Activated gamma-delta T cell treated with anti-CD3 and anti-CD28 coated beads, Interleukin-2, amount 50 U/mL, for 16 hours (primary cell): Measurements from ENCODE around the gene AKAP8L.

Experiments
- DNase-seq: peaks from one replicate; pipeline ENCODE4 v3.0.0-alpha.2; 2020; ENCODE audit warnings: low read depth

The AKAP8L gene

GRCh38 chr19:15448778-15449619 lies 30.2 kb upstream of the AKAP8L start:
- DNase-seq: no peak

- DNase-seq: no peak
Observed at GRCh38 chr19:15448044-15448777, 29.4 kb upstream of the AKAP8L start.

GRCh38 chr19:15447057-15447456 lies 28.3 kb upstream of the AKAP8L start:
- no peak for DNase-seq

DNA sequence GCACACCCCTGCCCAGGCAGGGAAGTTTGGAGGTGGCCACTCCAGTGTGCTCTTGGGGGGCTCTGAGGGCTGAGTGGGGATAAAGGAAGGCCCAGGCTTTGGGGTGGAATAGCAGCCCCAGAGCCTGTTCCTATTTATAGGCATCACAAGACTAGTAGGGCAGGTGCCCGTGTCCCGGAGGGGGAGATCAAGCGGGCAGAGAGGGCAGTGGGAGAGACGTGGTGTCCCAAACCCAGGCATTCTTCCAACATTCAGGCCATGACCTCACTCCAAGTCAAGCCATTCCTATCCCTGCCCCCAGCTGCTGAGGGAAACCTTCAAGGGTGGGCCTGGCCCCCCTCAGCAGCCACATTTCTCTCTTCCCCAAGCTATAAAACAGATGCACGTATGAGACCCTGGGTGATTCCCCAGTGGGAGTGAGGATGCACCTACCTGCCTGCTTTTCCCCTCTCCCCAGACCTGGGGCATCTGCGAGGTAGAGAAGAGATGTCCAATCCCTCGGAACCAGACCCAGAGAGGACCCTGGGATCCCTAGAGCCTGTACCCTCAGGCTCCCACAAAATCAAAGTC lies 27.1 kb upstream of the AKAP8L start:
- no peak for DNase-seq

DNA sequence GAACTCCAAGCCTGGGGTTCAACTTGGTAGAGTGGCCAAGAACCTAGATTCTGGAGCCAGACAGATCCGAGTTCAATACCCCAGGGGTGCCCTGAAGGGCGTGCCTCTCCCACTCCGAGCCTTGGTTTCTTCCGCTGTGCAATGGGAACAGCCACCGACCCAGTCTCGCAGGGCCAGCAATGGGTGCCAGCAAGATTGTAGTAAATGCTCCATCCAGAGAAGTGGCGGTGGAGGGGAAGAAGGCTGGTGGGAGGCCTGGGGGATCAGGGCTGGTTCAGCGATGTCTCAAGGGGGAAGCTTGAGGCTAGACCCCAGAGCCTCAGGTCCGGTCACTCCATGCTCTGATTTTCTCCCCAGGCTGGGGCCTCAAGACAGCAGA lies 26.4 kb upstream of the AKAP8L start:
- no peak for DNase-seq

- DNase-seq: no peak
Observed at GRCh38 chr19:15444505-15445226, 25.9 kb upstream of the AKAP8L start.

- no peak for DNase-seq
Observed at GRCh38 chr19:15443838-15444237, 25.1 kb upstream of the AKAP8L start.

- no peak for DNase-seq
Observed at GRCh38 chr19:15443325-15443724, 24.5 kb upstream of the AKAP8L start.

GRCh38 chr19:15442142-15442920 lies 23.5 kb upstream of the AKAP8L start:
- DNase-seq: no peak

DNA sequence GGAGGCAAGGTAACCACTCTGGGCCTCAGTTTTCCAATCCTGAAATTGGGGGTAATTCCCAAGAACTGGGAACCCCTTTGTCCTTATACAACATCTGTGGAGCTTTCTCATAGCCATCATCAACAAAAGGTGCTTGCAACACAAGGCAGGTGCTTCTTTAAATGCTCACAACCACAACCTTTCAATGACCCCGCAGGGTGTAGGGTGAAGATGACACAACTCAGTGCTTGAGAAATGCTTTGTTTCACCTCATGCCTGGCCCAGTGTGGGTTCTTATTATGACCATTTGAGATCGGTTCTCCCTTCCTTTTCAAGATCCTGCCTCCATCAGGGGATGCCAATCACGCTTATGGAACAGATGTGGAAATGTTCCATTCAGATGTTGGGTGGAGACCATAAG lies 22.5 kb upstream of the AKAP8L start:
- DNase-seq: no peak

DNA sequence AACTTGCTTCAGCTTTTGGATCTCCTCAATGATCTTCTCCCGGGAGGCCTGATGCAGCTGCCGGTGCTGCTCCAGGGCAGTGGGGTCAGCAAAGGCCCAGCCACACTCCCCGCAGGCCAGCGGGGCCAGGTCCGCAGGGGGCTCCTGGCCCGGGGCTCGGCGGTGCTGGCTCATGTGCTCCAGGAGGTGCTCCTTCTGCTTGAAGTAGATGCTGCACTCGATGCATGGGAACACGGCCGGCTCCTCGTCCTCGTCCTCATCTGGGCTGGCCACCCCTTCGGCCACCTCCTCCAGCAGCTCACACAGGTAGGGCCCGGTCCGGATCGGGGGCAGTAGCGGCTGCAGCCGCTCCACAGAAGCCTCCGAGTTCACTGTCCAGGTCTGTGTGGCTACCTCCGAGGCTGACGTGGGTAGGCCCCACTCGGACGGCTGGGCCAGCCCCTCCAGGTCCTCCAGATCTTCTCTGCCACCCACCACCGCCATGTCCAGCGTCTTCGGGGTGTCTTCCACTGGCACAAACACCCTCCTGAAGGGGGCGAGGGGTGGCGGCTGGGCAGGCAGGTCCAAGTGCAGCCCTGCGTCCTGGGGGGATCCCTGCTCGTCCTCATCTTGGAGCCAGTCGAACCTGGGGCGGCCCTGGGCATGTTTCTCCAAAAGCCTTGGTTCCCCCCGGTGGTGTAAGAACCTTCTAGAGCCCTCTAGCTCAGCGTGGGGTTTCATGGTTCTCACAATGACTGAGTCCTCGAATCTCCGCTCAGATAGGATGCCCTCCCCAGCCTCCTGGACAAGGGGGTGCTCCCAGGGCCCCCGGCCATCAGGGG lies 21.2 kb upstream of the AKAP8L start:
- no peak for DNase-seq

DNA sequence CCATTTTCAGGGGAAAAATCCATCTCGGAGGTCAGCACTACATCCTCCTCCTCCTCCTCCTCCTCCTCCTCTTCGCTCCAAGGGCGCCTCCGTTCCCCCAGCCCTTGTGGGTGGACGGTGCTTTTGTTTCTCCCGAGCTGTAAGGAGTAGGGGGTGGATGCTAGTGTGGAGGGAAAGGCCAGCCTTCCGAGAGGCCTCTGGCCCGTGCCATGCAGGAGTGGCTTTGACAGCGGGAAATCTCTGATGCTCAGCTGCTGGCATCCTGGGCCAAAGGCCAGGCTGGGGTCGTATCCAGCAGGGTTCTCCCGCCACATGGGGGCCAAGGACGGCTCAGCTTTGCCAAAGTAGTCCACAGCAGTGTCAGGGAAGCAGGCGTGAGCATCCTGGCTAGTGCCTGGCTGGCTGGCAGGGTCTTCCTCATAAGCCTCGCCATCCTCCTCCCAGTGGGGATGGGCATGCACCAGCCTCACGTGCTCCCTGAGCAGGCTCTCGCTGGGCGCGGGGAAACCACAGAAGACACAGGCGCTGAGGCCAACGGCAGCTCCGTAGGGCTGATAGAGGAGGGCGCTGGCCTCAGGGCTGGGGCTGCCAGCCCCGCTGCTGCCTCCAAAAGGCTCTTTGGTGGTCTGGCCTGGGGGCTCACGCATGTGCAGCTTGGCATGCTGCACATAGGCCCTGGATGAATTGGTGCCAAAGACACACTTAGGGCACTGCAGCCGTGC lies 20.5 kb upstream of the AKAP8L start:
- no peak for DNase-seq

DNA sequence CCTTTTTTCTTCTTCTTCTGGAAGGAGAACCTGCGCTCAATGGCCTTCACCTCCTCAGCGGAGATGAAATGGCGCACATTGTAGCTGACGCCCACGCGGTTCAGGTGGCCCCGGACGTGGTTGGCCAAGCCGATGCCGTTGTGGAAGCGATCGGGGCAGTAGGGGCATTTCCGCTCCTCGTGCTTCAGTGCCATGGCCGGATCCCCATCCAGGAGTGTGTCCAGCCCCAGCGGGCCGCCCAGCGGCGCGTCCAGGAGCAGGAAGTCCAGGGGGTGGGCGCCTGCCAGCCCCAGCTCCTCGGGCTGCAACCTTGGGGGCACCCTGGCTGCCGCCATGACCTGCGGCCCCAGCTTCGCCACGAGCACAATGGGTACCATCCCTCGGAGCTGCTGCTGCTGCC lies 19.8 kb upstream of the AKAP8L start:
- no peak for DNase-seq

DNA sequence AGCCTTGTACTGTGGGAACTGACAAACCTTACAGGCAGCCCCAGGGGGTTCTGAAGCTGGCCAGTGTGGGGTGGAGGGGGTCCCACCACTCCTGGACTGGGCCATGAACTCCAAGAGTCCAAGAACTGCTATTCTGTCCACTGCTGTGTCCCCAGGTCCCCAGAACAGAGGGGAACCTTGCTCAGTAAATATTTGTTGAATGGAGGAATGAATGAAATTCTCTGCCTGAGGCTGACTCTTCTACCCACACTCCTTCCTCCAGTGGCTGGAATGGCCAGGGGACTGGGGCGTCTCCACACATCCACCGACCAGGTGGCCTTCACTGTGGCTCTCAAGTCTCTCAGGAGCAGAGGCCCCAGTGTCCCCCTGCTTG lies 19.3 kb upstream of the AKAP8L start:
- DNase-seq: no peak

GRCh38 chr19:15437355-15438123 lies 18.8 kb upstream of the AKAP8L start:
- DNase-seq: no peak

- no peak for DNase-seq
Observed at GRCh38 chr19:15436826-15437110, 18.0 kb upstream of the AKAP8L start.

GRCh38 chr19:15436012-15436825 lies 17.4 kb upstream of the AKAP8L start:
- DNase-seq: no peak

DNA sequence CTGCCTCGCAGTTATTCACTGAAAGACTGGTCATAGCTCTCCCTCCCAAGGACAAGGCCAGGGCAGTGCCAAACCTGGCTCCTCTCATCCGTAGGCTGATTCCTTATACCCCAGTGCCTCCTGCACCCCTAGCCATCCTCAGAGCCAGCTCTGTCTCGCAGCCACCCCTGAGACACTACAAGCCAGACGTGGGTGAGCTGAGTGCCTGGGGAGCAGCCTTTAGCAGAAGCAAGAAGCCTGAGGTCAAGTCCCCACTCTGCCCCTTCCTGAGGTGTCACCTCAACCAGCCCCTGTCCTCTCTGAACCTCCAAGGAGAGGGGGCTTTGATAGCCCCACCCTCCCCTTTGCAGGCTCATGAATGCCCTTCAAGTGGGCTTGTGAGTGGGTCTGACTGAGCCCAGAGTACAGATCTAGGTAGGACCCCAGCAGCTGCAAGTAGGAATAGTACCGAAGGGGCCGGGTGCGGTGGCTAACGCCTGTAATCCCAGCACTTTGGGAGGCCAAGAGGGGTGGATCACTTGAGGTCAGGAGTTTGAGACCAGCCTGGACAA lies 14.8 kb upstream of the AKAP8L start:
- no peak for DNase-seq
